ENCODE results near the gene CARHSP1.
"Not testable (repeated sequence)": the region's sequence is repeated elsewhere in the genome, so short reads cannot be mapped to it uniquely, and the experiment has no call there.

CARHSP1 gene

DNA sequence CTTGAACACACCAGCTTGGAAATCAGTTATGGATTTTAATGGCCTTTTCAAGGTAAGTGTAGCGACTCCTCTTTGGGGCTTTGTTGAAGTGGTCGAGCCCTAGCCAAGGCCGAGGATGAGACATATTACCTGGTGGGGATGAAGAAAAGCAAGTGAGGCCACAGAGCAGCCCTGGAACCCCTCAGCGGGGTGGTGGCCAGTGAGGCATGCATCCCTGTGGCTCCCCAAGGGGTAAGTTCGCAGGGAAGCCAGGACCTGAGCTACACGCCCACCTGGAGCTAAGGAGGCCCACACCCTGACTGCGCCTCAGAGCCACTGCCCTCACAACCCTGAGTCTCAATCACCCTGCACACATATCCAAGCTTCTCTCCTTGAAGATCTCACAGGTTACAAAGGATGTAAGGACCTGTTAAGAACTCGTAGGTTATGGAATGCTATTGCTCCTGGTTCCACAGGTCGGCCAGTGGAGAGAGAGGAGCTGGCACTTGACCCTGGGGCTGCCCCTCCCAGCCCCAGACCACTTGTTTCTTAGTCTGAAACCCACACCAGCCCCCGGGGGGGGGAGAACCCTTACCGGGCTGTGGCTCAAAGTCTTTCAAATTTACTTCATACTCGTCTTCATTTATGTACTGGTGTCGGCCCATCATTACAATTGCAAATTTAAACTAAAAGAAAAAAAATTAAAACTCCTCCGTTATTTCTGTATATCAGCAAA lies 25.3 kb upstream of the CARHSP1 start:
- DNase-seq (ENCODE audit: low read depth in 2 of 2, low spot score in 1 of 2), result no peak

DNA sequence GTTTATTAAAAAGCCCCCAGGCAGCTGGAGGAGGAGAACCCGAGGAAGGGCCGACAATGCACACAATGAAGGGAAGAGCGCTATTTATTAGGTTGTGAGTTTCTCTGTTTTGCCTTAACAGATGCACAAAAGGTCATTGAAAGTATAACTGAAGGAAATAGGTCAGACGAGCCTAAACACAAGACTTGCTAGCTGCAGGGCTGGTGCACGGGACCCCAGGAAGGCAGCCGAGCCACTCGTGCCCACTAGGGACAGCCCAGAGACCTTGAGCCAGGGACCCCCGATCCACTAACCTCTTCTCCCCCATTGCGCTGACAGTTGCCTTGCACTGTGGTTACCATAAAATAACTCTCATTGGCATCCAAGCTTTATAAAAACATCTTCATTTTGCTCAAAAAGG lies 24.6 kb upstream of the CARHSP1 start:
- DNase-seq (ENCODE audit: low read depth in 2 of 2, low spot score in 1 of 2), result no peak

DNA sequence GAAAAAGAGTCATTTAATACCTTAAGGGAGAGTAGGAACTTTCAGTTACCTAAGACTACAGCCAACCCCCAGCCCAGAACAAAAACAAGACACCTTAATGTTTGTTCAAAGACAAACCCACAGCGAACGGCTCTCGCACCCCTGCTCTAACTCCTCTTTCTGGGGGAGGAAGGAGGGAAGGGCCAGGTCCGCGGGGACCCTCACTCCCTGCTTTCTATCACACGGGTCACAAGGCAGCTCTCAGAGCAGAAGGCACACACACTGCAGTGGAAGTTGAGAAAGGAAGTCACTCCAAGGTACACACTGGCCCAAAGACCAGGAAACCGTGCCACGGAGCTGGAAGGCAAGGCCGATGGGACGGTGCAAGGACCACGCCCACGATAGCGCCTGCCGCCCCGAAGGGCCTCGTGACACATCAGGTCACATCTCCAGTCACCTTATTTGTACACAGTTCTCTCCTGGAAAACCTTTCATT lies 23.3 kb upstream of the CARHSP1 start:
- DNase-seq (ENCODE audit: low read depth in 2 of 2, low spot score in 1 of 2), result no peak

DNA sequence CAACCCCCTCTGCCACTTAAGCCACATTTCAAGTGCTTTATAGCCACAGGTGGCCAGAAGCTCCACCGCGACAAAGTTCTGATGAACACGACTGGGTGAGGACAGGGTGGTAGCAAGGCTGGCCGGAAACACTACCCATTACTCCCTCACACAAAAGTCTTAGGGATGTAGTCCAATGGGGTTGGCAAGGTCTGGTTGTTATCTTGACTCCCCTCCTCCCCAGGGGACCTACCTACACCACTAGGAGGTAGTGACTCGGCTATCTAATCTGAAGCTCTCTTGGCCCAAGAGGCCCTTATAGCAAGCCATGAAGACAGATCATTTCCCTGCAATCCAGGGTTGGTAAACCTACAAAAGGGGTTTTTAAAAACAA lies 21.7 kb upstream of the CARHSP1 start:
- DNase-seq (ENCODE audit: low read depth in 2 of 2, low spot score in 1 of 2), result no peak

DNA sequence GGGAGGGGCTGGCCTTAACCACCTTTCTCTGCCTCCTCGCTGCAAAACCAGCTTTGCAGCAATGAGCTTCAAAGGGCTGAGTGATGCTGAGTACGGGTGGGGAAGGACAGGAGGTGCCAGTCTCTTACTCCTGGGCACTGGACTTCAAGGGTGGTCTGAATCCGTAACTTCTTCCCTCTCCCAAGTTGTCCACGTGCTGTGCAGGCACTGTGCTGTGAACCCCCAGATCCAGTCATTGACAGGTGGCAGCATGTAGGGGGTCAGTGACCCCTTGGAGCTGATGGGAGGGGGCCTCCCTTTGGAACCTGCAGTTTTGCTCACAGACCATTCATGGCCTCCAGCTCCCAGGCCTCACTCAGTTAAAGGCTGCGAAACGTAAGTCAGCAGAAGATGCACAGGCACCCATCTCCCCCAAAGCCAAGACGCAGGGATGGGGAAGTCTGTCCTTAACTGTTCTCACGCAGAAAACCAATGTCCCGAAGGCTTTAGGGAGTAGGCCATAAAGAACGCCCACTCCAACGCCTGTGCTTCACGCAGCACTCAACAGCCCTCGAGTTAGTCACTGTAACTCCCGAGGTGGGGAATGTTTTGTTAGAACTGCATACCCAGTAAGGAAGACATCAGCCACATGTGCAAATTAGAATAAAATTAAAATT lies 21.2 kb upstream of the CARHSP1 start:
- no peak for DNase-seq (ENCODE audit: low read depth in 2 of 2, low spot score in 1 of 2)

DNA sequence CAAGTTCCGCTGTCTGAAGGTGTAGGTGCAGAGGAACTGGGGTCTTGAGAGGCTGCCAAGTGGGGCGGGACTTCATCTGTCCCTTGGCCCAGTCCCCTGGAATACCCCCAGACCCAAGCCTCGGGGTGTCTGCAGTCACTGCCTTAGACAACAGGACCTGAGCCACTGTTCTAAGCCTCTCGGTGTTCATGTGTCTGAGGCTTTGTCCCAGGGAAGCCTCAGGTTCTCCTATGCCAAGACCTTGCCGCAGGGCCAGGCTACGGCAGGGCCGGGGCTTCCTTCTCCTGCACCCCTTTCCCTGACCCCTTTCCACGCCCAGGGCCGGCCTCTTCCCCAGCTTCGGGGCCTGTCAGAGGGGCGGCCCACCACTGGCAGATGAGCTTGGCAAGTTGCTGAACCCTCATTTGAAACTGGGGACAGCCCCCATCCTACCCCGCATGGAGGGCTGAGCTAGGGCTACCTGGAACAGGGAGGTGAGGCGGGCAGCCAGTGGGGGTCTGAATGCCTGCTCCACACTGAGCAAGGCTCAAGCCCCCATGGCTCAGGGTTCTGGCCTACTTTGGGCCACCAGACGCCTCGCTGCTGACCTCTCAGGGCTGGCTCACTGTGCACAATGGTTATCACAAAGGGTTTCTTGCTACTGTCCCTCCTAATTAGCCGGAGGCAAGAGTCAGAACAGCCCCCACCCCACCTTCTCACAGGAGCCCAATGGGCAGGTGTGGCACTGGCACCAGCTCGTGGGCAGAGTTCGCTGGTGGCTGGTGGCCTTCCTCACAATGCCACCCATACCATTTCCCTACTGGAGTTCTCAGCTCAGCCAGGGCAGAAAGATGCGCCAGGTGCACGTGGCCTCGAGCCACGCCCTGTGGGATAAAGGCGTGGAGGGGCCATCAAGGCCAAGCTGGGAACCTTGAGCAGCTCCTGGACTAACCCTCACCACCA lies 20.4 kb upstream of the CARHSP1 start:
- DNase-seq (ENCODE audit: low read depth in 2 of 2, low spot score in 1 of 2), result no peak

DNA sequence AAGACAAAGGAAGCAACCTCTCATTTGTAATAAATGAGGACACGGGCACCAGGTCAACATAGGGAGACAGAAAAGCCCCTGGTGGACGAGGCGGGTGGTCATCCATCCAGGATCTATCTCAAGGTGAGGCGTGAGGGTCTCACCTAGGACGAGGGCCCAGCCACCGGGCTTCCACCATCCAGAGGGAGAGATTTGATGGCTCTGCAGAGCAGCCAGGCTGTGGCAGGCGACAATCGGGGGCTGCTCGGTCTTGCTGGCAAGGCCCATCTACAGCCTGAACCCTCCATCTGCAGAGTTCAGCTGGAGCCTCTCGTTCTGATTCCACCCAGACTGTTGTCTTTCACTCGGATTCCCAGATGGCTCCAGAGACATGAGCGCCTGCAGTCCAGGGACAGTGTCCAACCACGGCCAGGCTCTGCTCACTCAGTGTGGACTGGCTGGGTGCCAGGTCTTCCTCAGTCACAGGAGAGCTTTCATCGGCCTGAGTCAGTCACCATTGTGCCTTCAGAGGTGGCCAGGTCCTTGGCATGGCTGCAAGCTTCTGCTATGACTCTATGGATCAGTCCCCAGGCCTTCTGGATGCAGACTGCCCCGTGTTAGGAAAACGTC lies 19.2 kb upstream of the CARHSP1 start:
- DNase-seq (ENCODE audit: low read depth in 2 of 2, low spot score in 1 of 2), result no peak

DNA sequence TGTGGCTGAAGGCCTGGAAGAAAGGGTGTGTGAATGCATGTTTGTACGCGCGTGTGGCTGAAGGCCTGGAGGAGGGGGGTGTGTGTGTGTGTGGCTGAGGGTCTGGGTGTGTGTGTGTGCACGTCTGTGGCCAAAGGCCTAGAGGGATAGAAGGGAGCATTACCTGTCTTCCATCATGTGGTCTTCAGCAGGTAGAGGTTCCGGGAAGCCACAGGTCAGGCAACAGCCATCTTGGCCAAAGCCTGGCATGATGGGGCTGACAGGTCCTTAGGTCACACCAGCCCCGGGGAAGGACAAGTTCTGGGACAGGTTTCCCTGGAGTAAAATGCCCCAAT lies 18.6 kb upstream of the CARHSP1 start:
- DNase-seq (ENCODE audit: low read depth in 2 of 2, low spot score in 1 of 2), result no peak

DNA sequence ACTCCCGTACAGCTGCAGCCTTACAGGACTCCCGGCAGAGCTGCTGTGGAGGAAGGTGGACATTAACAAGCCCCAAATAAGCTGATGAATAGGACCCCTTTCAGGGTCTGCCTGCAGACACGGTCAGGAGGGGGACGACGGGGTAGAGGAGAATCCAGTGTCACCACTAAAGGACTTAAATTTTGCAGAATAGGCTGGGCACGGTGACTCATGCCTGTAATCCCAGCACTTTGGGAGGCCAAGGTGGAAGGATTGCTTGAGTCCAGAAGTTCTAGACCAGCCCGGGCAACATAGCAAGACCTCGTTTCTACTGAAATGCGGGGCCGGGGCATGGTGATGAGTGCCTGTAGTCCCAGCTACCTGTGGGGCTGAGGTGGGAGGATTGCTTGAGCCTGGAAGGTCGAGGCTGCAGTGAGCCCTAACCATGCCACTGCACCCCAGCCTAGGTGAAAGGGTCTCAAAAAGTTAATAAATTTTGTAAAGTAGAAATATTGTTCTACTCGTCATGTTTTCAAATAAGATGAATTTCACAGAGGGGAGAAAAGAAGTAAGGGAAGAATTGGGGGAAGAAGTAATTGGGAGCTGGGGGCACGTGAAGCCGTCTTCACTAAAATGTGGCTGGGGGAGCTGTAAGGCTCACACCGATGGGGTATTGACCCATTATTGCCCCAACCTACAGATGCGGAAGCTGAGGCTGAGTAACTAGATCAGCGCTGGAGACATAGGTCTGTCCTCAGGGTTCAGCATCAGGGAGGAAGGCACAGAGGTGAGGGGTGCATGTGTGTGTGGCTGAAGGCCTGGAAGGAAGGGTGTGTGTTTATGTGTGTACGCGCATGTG lies 18.0 kb upstream of the CARHSP1 start:
- no peak for DNase-seq (ENCODE audit: low read depth in 2 of 2, low spot score in 1 of 2)

DNA sequence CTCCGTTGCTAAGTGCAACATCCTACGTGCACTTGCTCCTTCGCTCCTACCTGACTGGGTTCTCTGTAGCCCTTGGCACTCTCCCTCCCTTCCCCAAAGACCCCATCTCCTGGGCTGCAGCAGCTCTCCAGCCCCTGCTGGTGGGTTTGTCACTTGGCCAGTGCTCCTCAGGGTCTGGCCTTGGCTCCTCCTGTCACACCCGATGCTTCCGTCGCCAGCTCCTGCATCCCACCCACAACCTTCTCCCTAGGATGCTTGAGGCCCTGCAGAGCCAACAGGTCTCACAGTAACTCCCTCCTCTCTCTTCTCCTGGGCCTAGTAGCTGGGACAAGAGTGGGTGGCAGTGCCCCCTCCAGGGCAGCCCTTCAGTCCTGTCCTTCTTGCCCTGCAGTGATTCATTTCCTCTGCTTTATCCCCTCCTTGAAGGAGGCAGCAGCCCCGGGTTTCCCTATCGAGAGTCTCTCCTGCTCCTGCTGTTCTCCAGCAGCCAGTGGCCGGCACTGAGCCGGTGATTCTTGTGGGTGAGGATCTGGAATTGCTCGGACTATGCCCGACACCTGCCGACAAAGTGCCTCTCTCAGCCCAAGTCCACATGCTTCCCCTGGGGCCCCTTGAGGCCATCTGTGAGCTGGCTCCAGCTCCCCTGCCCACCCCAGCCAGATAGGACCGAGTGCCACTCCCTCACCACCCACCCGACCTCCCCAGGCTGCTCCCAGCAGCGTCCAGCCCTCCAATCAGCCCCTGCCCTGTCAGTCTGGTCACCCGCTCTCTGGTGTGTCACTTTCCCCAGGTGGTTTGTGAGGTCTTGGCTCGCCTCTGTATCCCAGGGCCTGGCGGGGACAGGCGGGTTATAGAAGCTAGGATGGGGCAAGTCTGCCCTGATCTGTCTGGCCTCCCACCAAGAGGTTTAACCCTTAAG lies 17.1 kb upstream of the CARHSP1 start:
- no peak for DNase-seq (ENCODE audit: low read depth in 2 of 2, low spot score in 1 of 2)

DNA sequence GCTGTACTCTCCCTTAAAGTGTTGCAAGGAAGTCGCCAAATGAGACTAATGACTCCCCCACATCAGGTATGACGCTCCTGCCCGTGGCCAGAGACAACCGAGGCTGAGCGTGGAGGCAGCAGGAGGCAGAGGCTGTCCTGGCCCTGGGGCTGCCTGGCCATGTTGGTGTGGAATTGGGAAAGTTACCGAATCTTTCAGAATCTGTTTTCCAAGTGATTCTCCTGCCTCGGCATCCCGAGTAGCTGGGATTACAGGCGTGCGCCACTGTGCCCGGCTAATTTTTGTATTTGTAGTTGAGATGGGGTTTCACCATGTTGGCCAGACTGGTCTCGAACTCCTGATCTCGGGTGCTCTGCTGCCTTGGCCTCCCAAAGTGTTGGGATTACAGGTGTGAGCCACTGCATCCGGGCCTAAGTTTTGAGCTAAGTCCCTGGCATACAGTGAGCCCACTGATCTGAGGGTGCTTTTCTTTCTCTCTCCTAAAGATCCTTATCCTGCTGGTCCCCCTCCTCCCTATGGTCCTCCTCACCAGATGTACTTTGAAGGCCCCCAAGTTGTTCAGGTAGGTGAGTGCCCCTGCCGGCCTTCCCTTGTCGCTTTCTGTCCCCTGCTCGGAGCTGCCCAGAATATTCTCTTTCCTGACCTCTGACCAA lies 14.0 kb upstream of the CARHSP1 start:
- DNase-seq (ENCODE audit: low read depth in 2 of 2, low spot score in 1 of 2), result no peak

DNA sequence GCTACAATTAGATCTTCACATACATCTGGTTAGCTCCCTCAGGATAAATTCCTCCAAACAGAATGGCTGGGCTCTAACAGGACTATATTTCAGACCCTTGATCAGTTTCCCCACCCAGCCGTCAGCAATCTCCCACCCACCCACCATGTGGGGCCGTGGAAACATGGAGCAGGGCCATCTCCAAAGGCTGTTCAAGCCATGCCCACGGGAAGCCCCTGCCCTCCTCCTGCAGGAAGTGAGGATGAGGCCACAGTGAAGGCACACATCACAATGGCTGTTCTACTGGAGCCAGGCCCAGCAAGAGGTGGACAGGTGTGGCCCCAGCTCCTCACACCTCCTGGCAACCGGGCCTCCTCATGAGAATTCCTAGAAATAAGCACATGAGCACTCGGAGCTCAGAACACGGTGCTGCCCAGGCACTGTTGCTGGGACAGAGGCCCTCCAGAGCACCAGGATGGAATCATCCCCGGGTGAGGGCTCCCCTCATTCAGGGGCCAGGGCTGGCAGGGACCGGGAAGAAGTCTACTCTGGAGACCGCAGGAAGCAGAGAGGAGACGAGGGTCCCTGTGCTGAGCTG lies 13.3 kb upstream of the CARHSP1 start, which contains the start of gene LITAFD:
Gene LITAFD, plus strand, starts transcription at position 311 of the 577 bp plus-strand sequence. CDS start 2,005 bp downstream, outside the sequence.
- no peak for DNase-seq (ENCODE audit: low read depth in 2 of 2, low spot score in 1 of 2)

DNA sequence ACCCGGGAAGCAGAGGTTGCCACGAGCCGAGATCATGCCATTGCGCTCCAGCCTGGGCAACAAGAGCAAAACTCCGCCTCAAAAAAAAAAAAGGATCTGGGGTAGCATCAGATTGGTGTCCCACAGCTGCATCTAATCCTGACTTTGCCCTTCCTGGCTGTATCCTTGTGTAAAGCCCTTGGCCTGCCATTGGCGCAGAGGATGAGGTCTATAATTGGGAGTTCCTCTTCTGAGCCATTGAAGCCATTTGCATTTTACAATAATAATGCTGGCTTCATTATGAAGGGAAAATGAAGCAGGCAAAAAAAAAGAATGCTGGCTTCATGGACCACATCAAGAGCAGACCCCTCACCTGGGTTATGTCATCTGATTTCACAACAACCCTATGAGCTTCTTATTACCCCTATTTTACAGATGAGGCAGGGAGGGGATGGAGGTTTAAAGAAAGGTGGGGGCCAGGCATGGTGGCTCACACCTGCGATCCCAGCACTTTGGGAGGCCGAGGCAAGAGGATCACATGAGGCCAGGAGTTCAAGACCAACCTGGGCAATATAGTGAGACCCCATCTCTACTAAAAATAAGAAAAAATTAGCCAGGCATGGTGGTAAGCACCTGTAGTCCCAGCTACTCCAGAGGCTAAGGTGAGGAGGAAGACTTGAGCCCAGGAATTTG lies 12.2 kb upstream of the CARHSP1 start:
- DNase-seq (ENCODE audit: low read depth in 2 of 2, low spot score in 1 of 2), result no peak

DNA sequence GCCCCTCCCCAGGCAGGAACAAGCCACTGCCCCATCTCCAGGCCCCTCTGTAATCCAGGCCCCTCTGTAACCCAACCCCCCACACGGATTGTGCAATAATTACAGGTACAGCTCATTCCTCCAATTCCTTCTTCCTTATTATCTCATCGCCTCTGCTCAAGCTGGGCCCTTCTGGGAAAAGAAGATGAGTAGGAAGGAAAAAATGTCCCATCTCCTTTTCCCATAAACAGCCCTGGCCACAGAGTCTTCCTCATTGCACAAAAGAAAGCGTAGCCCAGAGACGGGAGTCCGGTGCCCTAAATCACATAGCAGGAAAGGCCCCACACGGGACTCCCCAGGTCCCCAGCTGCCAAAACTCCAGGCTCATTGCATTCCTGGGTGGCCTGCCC lies 9.7 kb upstream of the CARHSP1 start:
- DNase-seq (ENCODE audit: low read depth in 2 of 2, low spot score in 1 of 2), result no peak

DNA sequence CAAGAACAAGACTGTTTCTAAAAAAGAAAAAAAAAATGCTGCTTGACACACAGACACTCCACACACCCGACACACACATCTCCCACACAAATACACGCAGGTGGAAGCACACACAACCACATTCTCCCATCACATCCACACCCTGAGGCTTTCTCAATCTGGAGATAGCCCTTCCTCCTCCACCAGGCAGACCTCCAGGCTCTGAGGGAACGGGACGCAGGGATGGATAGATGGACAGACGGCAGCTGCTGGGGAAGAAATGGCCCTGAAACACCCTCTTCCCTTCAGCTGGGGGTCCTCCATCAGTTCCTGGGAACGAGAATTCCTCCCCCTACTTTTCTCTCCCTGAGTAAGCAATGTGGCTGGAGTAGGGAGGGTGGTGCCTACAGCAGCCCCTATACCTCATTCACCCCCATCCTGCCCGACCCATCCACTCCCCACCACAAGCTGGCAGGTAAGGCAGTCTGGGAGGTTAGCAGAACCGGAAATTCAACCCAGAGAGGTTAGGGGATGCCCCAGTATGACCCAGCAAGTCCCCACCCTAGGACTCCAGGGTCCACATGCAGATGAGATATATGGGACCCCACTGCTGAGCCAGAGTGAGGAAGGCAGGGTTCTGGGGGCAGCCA lies 9.2 kb upstream of the CARHSP1 start:
- no peak for DNase-seq (ENCODE audit: low read depth in 2 of 2, low spot score in 1 of 2)

DNA sequence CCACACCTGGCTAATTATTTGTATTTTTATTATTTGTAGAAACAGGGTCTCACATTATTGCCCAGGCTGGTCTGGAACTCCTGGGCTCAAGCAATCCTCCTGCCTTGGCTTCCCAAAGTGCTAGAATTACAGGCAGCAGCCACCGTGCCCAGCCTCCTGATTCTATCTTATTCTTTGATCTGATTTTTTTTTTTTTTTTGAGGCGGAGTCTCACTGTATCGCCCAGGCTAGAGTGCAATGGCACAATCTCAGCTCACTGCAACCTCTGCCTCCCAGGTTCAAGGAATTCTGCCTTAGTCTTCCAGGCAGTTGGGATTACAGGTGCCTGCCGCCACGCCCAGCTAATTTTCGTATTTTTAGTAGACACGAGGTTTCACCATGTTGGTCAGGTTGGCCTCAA lies 6.5 kb upstream of the CARHSP1 start:
- DNase-seq (ENCODE audit: low read depth in 2 of 2, low spot score in 1 of 2), result not testable (repeated sequence)

DNA sequence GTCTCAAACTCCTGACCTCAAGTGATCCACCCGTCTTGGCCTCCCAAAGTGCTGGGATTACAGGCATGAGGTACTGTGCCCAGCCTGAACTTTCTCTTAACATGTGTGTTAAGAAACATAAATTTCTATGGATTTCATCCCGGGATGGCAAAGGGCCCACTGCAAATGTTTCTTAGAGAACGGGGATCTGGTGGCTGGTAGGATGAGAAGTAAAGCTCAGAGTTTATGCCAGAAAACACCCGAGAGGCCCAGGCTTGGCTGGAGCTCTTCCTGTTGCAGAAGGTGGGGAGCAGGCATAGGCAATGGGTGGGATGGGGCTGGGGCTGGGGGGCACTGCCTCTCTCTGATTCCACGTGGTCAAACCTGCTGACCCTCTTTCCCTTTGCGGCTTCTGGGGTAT lies 5.6 kb upstream of the CARHSP1 start:
- no peak for DNase-seq (ENCODE audit: low read depth in 2 of 2, low spot score in 1 of 2)

DNA sequence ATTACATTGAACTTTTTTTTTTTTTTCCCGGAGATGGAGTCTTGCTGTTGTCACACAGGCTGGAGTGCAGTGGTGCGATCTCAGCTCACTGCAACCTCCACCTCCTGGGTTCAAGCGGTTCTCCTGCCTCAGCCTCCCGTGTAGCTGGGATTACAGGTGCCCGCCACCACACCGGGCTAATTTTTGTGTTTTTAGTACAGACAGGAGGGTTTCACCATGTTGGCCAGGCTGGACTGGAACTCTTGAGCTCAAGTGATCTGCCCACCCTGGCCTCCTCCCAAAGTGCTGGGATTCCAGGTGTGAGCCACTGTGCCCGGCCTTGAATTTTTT lies 5.0 kb upstream of the CARHSP1 start:
- DNase-seq (ENCODE audit: low read depth in 2 of 2, low spot score in 1 of 2), result not testable (repeated sequence)

Measured in stimulated activated CD8-positive, alpha-beta memory T cell treated with anti-CD3 and anti-CD28 coated beads, Interleukin-4, amount 100 ng/mL, for 4 hours (primary cell).